GM18526 (cell line): ENCODE data around the gene CCDC197.

Experiments used
- POLR2A ChIP-seq: IDR thresholded peaks from 3 replicates; pipeline ENCODE4 v1.6.1; 2011; ENCODE audit not compliant: insufficient read length; ENCODE audit errors: extremely low read depth

Gene CCDC197

DNA sequence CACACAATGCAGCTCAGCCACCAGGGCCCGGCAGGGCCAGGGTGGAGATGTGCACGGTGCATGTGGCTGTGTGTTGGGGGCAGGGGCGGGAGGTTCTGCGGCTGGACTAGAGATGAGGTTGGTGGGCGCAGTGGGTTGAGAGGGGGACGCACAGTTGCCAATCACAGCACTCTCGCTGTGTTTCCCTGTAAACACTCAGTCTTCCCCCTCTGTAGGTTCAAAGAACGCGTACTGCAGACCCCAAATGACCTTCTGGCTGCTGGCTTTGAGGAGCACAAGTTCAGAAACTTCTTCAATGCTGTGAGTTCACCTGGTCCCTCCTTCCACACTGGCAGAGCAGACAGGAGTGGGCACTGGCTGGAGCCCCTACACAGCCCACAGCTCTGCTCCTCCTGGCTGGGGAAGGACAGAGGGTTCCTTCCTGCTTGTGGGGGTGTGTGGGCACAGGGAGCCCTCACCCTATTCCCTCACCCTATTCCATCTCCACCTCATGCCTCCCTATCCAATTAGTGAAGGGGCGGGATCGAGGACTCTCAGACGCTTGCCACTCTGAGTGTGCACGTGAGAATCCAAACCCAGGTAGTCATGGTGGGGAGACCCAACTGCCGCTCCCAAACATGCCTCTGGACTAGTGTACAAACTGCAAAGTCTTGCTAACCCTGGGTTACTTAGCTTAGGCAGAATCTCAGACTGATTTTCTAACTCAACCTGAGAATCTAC, 46.8 kb downstream of the CCDC197 start:
- no peak for TF ChIP-seq POLR2A

DNA sequence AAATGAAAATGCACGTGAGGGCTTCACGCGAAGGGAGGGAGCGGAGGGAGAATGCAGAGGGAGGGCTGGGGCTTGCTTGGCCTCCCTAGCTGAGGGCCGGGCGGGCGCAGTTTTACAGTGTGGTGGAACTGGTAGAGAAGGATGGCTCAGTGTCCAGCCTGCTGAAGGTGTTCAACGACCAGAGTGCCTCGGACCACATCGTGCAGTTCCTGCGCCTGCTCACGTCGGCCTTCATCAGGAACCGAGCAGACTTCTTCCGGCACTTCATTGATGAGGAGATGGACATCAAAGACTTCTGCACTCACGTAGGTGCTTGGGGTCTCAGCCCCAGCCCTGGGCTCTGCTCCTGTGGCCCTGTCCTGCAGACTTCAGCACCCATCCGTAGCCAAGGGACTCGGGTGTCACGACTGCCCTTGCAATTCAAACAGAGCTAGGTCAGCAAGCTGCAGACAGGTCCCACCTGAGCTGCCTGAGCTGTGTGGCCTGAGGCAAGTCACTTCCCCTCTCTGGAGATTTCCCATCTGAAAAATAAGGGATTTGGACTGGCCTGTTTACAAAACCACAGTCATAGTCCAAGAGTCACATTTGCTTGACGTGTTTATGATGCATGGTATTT, 47.5 kb downstream of the CCDC197 start:
- TF ChIP-seq POLR2A = no peak

DNA sequence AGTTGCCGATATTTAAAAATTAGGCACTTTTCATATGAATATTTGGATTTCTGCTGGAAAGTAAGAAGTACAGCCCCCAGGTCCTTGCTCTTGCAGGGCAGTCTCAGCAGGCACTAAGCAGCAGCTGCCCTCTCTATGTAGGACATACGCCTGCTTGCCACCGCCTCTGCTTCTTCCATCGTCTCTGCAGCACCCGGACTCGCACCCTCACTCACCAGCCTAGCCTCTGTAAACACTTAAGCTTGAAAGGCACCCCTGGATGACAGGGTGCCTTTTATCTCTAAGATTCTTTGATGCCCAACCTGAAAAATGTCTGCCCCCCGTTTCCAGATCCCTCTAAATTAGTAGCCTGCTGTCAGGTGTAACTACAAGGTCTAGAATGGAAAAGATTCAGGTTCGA, 48.0 kb downstream of the CCDC197 start:
- TF ChIP-seq POLR2A = no peak

DNA sequence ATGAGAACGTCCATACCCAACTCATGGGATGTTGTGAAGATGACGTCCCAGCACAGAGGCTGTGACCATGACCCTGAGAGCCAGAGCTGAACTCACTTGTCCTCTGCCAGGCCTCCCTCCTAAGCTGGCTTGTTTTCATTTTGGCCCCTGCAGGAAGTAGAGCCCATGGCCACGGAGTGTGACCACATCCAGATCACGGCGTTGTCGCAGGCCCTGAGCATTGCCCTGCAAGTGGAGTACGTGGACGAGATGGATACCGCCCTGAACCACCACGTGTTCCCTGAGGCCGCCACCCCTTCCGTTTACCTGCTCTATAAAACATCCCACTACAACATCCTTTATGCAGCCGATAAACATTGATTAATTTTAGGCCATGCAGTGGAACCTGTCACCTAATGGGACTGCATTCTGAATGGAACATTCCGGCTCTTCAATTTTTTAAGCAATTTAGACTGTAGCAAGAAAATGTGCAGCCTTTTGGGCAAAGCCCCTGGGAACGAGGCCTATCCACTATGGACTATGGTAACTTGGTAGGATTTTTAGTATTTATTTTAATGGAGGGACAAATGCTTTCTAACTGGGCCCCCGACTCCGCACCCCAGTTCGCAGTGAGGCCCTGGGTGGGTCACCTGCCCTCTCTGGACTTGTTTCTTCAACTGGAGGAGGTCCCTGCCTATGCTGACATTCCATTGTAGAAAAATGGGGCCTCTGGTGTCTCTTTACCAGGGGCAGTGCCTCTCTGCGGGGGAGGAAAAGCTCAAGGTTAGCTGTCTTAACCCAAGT, 48.7 kb downstream of the CCDC197 start:
- TF ChIP-seq POLR2A = no peak

DNA sequence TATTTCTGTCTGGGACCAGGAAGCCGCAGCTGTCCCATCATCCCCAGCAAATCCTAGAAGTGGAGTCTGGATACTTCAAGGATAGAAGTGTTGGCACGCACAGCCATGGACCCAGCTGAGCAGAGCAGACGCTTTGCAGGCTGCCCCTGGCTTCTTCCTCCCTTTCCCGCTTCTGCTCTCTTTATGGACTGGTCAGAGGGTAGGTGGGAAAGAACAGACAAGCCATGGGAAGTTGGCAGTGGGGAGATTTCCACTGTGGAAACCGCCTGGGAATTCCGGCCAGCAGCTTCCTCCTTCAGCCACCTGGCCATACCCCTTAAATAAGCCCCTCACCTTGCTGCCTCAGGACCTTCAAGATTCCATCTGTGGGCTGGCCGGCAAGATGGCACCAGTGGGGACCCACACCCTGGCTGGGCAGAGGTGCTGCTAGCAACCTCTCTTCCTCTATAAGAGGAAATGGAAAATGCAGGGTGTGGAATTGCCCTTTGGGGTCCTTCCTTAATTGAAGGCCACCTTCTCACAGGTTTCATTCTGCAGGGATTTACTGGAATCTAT, 49.7 kb downstream of the CCDC197 start:
- no peak for TF ChIP-seq POLR2A

DNA sequence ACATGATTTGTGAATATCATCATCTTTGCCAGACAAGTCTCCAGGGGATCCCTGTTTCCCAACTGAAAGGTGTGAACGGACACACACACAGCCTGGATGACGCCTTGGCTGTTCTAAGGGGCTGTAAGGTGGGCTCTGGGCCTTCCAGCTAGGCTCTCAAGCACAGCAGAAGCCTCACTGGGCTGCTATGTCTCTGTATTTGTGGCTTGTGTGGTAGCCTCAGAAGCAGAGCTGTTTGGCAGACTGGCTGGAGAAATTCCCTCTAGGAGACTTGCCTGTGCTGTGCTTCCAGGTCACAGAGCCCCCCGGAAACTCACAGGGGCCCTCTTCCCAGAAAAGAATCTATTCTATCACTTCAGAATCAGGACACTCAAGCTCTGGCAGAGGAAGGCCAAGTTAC, 50.5 kb downstream of the CCDC197 start:
- TF ChIP-seq POLR2A = no peak

DNA sequence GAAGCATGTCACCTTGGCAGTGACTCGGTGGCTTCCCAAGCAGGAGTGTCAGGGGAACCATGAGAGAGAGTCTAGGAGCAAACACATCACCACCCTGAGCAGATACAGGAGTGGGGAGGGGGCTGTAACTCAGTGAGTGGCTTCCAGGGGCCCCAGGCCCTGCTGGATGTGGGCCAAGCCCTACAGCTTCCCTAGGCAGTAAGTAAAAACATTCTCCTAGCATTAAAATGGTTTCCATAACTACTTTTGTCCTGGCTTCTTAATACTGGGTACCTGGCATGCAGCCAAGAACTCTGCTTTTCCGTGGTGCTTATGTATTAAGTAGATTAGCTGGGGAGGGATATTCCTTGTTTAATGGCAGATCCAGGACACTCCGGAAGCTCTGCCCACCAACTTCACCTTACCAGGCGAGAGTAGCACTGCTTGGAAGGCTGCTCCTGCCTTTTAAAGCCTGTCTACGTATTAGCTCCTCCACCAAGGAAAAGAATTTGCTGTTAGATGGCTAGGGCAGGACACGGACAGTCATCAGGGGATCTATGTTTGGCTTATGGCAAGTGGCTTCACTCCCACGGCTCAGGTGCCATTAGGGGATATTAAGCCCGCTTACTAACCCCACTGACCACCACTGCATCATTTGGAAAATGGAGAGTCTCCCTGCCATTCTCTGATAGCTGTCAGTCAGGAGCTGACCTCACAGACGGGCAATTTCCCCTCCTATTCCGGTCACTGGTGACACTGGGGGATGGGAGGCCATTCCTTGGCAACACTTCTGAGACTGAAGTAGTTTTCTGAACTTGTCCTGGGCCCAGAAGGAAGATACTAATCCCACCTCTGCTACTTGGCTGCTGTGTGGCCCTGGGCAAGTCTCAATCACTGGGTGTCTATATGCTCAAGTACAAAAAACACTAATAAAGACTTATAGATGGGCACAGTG, 51.9 kb downstream of the CCDC197 start:
- TF ChIP-seq POLR2A = no peak

DNA sequence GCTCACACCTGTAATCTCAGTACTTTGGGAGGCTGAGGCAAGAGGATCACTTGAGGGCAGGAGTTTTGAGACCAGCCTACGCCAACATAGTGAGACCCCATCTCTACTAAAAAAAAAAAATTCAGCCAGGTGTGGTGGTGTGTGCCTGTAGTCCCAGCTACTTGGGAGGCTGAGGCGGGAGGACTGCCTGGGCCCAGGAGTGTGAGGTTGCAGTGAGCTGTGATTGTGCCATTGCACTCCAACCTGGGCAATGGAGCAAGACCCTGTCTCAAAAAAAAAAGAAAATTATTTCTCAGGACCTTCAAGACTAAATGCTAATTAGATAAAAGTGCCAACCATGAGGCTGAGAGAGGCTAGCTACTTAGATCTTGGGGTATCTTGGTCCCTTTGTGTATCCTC, 52.5 kb downstream of the CCDC197 start:
- no peak for TF ChIP-seq POLR2A

DNA sequence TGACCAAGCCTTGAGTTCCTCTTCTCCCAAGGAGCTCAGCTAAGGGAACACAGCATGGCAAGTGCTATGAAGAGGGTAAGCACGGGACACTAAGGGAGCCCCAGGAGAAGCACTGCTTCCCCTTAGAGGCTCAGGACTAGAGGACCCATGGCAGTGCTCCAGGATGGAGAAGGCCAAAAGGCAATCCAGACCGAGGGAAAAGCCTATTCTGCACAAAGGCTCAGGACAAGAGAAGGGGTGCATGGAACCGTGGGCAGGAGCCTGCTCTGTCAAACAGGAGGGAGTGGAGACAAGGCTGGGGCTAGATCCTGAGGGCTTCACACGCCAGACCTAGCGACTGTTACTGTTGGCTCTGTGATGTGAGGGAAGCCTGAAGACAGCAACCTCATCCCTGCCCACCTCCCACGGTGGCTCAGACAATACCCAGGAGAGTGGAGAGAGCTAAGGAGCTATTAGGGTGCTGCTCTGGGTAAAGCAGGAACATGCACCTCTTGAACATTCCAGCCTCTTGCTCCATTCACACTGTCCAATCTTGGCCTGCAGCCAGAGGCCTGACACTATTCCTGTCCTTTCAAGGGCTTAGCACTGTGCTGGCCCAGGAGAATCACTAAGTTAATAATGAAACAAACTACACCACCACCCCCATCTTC, 53.3 kb downstream of the CCDC197 start:
- TF ChIP-seq POLR2A = no peak

DNA sequence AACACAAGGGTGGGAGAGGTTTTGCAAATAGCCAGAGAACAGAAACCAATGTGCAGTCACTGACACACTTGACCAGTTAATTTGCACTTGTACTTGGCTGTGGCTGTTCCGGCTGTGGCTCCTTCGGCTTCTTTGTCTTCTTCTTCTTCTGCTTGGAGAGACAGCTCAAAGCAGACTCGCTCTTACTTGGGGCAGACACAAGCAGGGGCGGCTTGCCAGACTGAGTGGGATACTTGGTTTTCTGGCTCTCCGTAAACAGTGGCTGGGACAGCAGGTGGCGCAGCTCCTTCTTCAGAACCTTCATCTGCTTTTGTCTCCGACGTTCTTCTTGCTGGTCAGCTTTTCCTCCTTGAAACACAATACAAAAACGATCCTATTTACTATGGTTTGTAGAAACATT, 54.0 kb downstream of the CCDC197 start:
- TF ChIP-seq POLR2A = no peak

DNA sequence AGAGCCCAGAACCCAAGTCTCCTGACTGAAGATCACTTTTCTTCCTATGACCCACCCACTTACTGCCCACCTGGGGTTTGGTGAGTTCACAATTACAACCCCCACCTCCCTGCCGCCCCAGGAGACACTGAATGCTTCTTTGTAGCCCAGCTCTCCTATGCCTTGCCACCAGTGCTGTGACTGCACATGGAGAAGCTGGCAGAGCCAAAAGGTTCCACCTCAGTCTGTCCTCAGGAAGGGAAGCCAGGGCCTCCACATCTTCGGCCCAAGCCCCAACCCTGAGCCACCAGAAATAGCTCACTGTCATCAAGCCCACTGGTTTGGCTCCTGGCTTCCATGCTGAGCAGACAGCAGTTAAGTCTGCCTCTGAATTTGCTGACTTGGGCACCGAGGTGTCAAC, 54.7 kb downstream of the CCDC197 start:
- no peak for TF ChIP-seq POLR2A

DNA sequence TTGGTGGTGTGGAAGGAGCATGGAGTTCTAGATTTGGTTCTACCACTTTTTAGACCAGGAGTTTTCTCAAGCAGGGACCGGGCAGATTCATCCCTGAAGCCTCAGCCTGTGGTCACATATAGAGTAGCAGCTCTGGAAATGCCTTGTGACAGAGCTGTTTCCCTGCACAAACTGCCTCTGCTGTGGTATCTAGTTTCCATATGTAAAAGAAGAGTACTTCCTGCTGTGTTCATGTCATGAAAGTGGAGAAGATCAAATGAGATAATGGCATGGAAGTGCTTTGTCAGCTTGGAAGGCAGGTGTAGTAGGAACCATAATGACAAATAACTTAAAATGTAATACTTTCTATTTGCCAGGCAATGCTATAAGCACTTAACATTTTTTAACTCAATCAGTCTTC, 55.1 kb downstream of the CCDC197 start:
- TF ChIP-seq POLR2A = no peak

DNA sequence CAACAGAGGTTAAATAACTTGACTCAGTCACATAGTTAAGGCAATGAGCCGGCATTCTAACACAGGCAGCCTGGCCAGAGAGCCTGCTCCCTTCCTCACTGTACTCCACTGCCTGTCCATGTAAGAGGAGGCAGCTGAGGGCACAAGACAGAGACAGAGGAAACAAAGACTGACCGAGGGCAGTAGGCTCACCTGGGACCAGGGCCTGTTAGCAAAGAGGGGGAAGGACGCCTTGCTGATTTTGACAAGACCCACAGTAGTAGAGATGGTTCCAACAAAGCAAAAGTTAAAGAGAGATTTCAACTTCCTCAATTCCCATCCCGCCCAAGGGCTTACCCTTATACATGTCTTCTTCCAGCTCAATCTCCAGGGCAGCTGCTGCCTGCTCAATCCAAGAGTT, 55.6 kb downstream of the CCDC197 start:
- no peak for TF ChIP-seq POLR2A

DNA sequence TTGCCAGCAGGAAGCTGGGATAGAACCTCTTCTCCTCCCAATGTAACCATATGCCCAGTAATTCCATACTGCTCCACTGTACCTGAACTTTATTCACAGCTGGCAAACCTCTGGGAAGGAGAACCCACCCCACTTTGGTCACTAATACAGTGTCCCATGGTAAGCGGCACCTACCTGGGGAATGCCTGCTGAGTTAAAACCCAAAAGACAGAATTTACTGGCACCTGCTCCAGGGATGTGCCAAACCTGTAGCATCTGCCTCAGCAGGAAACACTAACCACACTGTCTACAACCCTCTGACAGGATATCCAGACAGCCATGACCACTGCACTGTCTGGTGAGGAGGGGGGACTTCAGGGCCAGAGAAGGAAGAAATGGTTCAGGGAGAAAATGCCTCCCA, 57.3 kb downstream of the CCDC197 start:
- no peak for TF ChIP-seq POLR2A
